GM12878 (cell line): ENCODE measurements around the gene DUSP22. TPM values are rescaled to one million over a fixed set of nuclear protein-coding genes. Genes with fewer than 3 reads are reported as not detected.

Experiments used
- ATAC-seq: fragments of 200-7000 bp; cut with Tn5 transposase; 3 replicates; pipeline ENCODE4 v1.9.1; 2020; ENCODE audit warnings: mild to moderate bottlenecking, moderate library complexity
- BruUV-seq: library from RNA; stranded (reverse); fragments of 400-500 nt; replicated peaks from 2 replicates; lab custom pipeline; 2021; lab: Mats Ljungman, UMichigan
- CTCF ChIA-PET: fragments of 300-600 bp; sonication (Branson Sonifier 250); formaldehyde crosslinking; extraction: SDS; loops from one replicate; lab custom pipeline; 2021; ENCODE audit warnings: inconsistent platforms; lab: Yijun Ruan, JAX
- POLR2A ChIA-PET: fragments of 350-600 bp; formaldehyde crosslinking; extraction: SDS; loops from one replicate; lab custom pipeline; 2021; ENCODE audit warnings: inconsistent platforms; lab: Charles Lee
- RAD21 ChIA-PET: fragments of 300-600 bp; sonication (Branson Sonifier 250); formaldehyde crosslinking; loops from one replicate; lab custom pipeline; 2023; ENCODE audit warnings: antibody characterized with exemption; ENCODE audit not compliant: unreplicated experiment; lab: Charles Lee
- SMC1A ChIA-PET: fragments of 300-600 bp; sonication (Branson Sonifier 250); formaldehyde crosslinking; loops from one replicate; lab custom pipeline; 2023; ENCODE audit not compliant: unreplicated experiment, uncharacterized antibody; lab: Charles Lee
- DNase-seq: peaks from one replicate; pipeline ENCODE4 v3.0.0-alpha.2; 2011; ENCODE audit warnings: low read depth, low spot score
- FAIRE-seq: peaks from 3 replicates; lab custom pipeline; 2011; peaks lifted over from hg19 to GRCh38; lab: Jason Lieb, UNC
- H2AFZ ChIP-seq: 2 replicates; pipeline ENCODE4 v1.6.0; 2011; ENCODE audit warnings: low read depth, low read length, control low read depth; ENCODE audit not compliant: control insufficient read depth
- H3K27ac ChIP-seq: 2 replicates; pipeline ENCODE4 v1.5.1; 2011; ENCODE audit warnings: control low read depth; ENCODE audit not compliant: control insufficient read depth, insufficient read depth
- H3K27me3 ChIP-seq, 2 experiments: replicated peaks in 1 of 2; 2 replicates each; pipeline versions ENCODE4 v1.6.0 to v1.6.1; 2011; ENCODE audit warnings: low read length in 1 of 2; ENCODE audit not compliant: control insufficient read depth in 2 of 2, insufficient read depth in 2 of 2
- H3K36me3 ChIP-seq, 2 experiments: 2 replicates each; pipeline ENCODE4 v1.5.1; 2011; ENCODE audit warnings: low read length in 1 of 2; ENCODE audit not compliant: control insufficient read depth in 2 of 2, insufficient read depth in 2 of 2
- H3K4me1 ChIP-seq: 2 replicates; pipeline ENCODE4 v1.6.1; 2011; ENCODE audit warnings: mild to moderate bottlenecking, low read length, moderate library complexity, mixed read lengths; ENCODE audit not compliant: control insufficient read depth, insufficient read depth
- H3K4me2 ChIP-seq: 2 replicates; pipeline ENCODE4 v1.6.0; 2011; ENCODE audit warnings: control low read depth; ENCODE audit not compliant: control insufficient read depth, insufficient read depth
- H3K4me3 ChIP-seq: fragments of 200-600 bp; sonication (generic); 2 replicates; pipeline ENCODE4 v1.5.1; 2016
- H3K79me2 ChIP-seq: 2 replicates; pipeline ENCODE4 v1.6.0; 2011; ENCODE audit warnings: low read length; ENCODE audit not compliant: control insufficient read depth, insufficient read depth
- H3K9ac ChIP-seq: 2 replicates; pipeline ENCODE4 v1.8.0; 2011; ENCODE audit warnings: low read length, control low read depth, mixed read lengths; ENCODE audit not compliant: control insufficient read depth, insufficient read depth
- H3K9me3 ChIP-seq: replicated peaks from 3 replicates; pipeline ENCODE4 v1.5.1; 2011; ENCODE audit warnings: mild to moderate bottlenecking, low read length; ENCODE audit not compliant: control insufficient read depth, insufficient read depth
- H4K20me1 ChIP-seq: 2 replicates; pipeline ENCODE4 v1.6.0; 2011; ENCODE audit not compliant: control insufficient read depth, insufficient read depth
- BCL3 ChIP-seq: IDR thresholded peaks from 2 replicates; pipeline ENCODE4 v1.6.1; 2011; ENCODE audit warnings: borderline replicate concordance, low read depth, mild to moderate bottlenecking, moderate library complexity, low read length; ENCODE audit not compliant: insufficient read depth, poor library complexity, severe bottlenecking
- EGR1 ChIP-seq, 2 experiments: IDR thresholded peaks; 1 replicate in 1 of 2; 2 replicates in 1 of 2; pipeline ENCODE4 v1.6.1; 2011 to 2012; ENCODE audit warnings: low read depth in 2 of 2, low read length in 2 of 2, borderline replicate concordance in 1 of 2, mild to moderate bottlenecking in 1 of 2, moderate library complexity in 1 of 2
- EP300 ChIP-seq, 2 experiments: fragments of 150-350 bp in 1 of 2; IDR thresholded peaks; 2 replicates each; pipeline ENCODE4 v1.6.1; 2011 to 2012; ENCODE audit warnings: low read depth in 2 of 2, low read length in 2 of 2, borderline replicate concordance in 1 of 2, improper control_type of control experiment in 1 of 2, inconsistent platforms in 1 of 2; ENCODE audit not compliant: control insufficient read depth in 1 of 2
- EZH2 ChIP-seq: IDR thresholded peaks from 2 replicates; pipeline ENCODE4 v1.6.1; 2012; ENCODE audit warnings: low read depth, mild to moderate bottlenecking, control low read depth, inconsistent platforms, low read length, borderline replicate concordance; ENCODE audit not compliant: control insufficient read depth
- FOS ChIP-seq: IDR thresholded peaks from 3 replicates; pipeline ENCODE4 v1.6.1; 2011; ENCODE audit warnings: borderline replicate concordance; ENCODE audit not compliant: insufficient read length; ENCODE audit errors: extremely low read depth
- LARP7 ChIP-seq: fragments of 450-650 bp; IDR thresholded peaks from 2 replicates; pipeline ENCODE4 v1.6.1; 2017; ENCODE audit warnings: mild to moderate bottlenecking
- MTA3 ChIP-seq: IDR thresholded peaks from 2 replicates; pipeline ENCODE4 v1.6.1; 2012; ENCODE audit warnings: low read length, inconsistent platforms, borderline replicate concordance
- NBN ChIP-seq: fragments of 450-650 bp; IDR thresholded peaks from 2 replicates; pipeline ENCODE4 v1.6.1; 2016
- NR2C1 ChIP-seq: fragments of 450-650 bp; IDR thresholded peaks from 2 replicates; pipeline ENCODE4 v1.6.1; 2017; ENCODE audit warnings: antibody characterized with exemption, mild to moderate bottlenecking, moderate library complexity
- RELA ChIP-seq: fragments of 450-650 bp; IDR thresholded peaks from 2 replicates; pipeline ENCODE4 v1.8.0; 2014; ENCODE audit warnings: borderline replicate concordance; ENCODE audit not compliant: partially characterized antibody
- TCF3 ChIP-seq: IDR thresholded peaks from 2 replicates; pipeline ENCODE4 v1.6.1; 2012; ENCODE audit warnings: low read depth, mild to moderate bottlenecking, low read length, borderline replicate concordance; ENCODE audit not compliant: insufficient read depth
- WGBS: methylation state at CpG from one replicate; pipeline ENCODE4 v1.1.6; 2016; ENCODE audit warnings: low lambda C conversion rate; ENCODE audit not compliant: insufficient replicate concordance, insufficient coverage; ENCODE audit errors: missing lambda C conversion rate; 5-methylcytosine and 5-hydroxymethylcytosine counted together
- in situ Hi-C: fragments of 300-500 bp; cut with MboI; formaldehyde crosslinking; loops from 9 replicates; pipeline ENCODE4 v1.14.3; 2018; ENCODE audit warnings: mixed read lengths
- intact Hi-C: fragments of 100-400 bp; cut with micrococcal nuclease; formaldehyde crosslinking; loops from one replicate; pipeline ENCODE4 v1.14.2; 2022; ENCODE audit not compliant: unreplicated experiment
- polyA plus RNA-seq, 11 experiments: library from polyadenylated mRNA; depleted of rRNA in 4 of 11; unstranded in 6 of 11; stranded (reverse) in 5 of 11; fragments of >200 nt; fragmentation: Nextera tagmentation in 4 of 11; fragmentation: Illumina TruSeq in 1 of 11; extraction: Ambion mirVana in 4 of 11; extraction: Trizol in 1 of 11; gene quantifications; 1 replicate in 1 of 11; 2 replicates in 10 of 11; pipeline versions ENCODE4 v1.2.1 to v1.2.3, GENCODE V29; 2011 to 2016; ENCODE audit warnings: inconsistent platforms in 2 of 11, missing spikeins in 2 of 11, low read depth in 1 of 11
- total RNA-seq, 4 experiments: library from RNA; depleted of rRNA in 3 of 4; stranded (reverse); fragments of >200 nt in 3 of 4; fragmentation: Illumina TruSeq in 1 of 4; extraction: Trizol in 1 of 4; gene quantifications; 2 replicates each; pipeline versions ENCODE4 v1.2.1 to v1.2.3, GENCODE V29; 2013 to 2021
- TF ChIP-seq, protein P1 (sequence below): fragments of 450-650 bp; IDR thresholded peaks from 2 replicates; pipeline ENCODE4 v1.6.1; 2017; ENCODE audit warnings: mild to moderate bottlenecking, moderate library complexity
- TF ChIP-seq, protein P2 (sequence below): fragments of 450-650 bp; IDR thresholded peaks from 2 replicates; pipeline ENCODE4 v1.6.1; 2017; ENCODE audit warnings: mild to moderate bottlenecking, moderate library complexity

The DUSP22 gene
- total and polyA plus RNA-seq, 10 of the 15 experiments (the other 5 are each of a cell fraction or from before 2014, with no cell fraction given), result 78.9 to 156 (median 107) TPM

DNA sequence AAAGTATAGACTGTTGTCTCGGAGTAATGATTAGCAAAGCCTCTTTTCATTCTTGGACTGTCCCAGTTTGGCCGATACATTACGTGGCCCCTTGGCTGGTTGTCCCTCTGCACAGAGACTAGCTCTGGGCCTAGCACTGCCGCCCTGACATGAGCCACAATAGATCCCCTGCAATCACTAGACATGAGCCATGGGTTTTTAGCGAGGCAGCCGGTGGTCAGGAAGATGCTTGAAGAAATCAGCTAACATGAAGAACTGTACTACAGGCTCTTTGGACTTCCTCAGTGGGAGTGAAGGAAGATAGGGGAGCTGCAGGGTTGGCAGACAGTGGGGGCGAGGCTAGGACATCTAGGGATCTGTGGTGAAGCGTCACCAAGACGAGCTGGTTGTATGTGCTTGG lies 11.0 kb downstream of the DUSP22 start:
- no peaks in the 10 kb centered on the region for H3K27me3 ChIP-seq
- POLR2A ChIA-PET, result interaction anchor here (0.8 to 4.3 kb wide), 4 partner anchors 10 to 90 kb away, joined by 3 to 20 read pairs (median 4); partner anchors contain the start of gene IRF4
- FAIRE-seq (no peak), DNase-seq (no peak), ATAC-seq (no peak)
- in situ Hi-C loops (no loop called here), intact Hi-C loops (no loop called here)
- SMC1A ChIA-PET, result interaction anchor here (0.8 to 1.7 kb wide), 9 partner anchors 9 to 87 kb away, joined by 3 to 9 read pairs (median 3); no protein-coding TSS in a partner anchor
- H3K4me1 ChIP-seq, result peaks cover 75% of the 10 kb centered on the region
- peaks cover 22 to 30% of the 10 kb centered on the region in 2 experiments for H3K36me3 ChIP-seq
- H3K27ac ChIP-seq, result no peak overlapping the region
- H3K4me2 ChIP-seq, result no peak overlapping the region
- no peaks in the 10 kb centered on the region for H3K9me3 ChIP-seq
- no peak overlapping the region for H2AFZ ChIP-seq
- no peak overlapping the region for H3K4me3 ChIP-seq
- no TSS peak for BruUV-seq
- H3K9ac ChIP-seq, result no peak overlapping the region
- H3K79me2 ChIP-seq, result peaks cover 85% of the 10 kb centered on the region
- RAD21 ChIA-PET, result interaction anchor here (1.3 to 1.5 kb wide), 4 partner anchors 10 to 36 kb away, joined by 3 to 7 read pairs (median 4); no protein-coding TSS in a partner anchor
- no peaks in the 10 kb centered on the region for H4K20me1 ChIP-seq
- WGBS, result 85% methylated on average over 9 of the region's 9 CpGs
- CTCF ChIA-PET, result interaction anchor here (0.9 to 1.6 kb wide), 6 partner anchors 10 to 74 kb away, joined by 3 to 6 read pairs (median 4); no protein-coding TSS in a partner anchor
- TF ChIP-seq EP300 (IDR thresholded peaks at IDR 0.05; ENCODE audit: borderline replicate concordance in 1 of 2, control insufficient read depth in 1 of 2, low read depth in 2 of 2, low read length in 2 of 2) (no peak), RELA (no peak), NR2C1 (no peak), LARP7 (0 out of 2 replicates have a peak, but pooled peaks have one; percentile 11), FOS (no peak), EGR1 (IDR thresholded peaks at IDR 0.05; ENCODE audit: borderline replicate concordance in 1 of 2, low read depth in 2 of 2, low read length in 2 of 2) (0 out of 3 replicates have a peak, but pooled peaks of 1 of the 2 experiments have one; percentile 16), BCL3 (peak; percentile 76), NBN (no peak), TCF3 (0 out of 2 replicates have a peak, but pooled peaks have one; percentile 19), MTA3 (no peak), EZH2 (no peak)
- TF ChIP-seq, protein P1, sequence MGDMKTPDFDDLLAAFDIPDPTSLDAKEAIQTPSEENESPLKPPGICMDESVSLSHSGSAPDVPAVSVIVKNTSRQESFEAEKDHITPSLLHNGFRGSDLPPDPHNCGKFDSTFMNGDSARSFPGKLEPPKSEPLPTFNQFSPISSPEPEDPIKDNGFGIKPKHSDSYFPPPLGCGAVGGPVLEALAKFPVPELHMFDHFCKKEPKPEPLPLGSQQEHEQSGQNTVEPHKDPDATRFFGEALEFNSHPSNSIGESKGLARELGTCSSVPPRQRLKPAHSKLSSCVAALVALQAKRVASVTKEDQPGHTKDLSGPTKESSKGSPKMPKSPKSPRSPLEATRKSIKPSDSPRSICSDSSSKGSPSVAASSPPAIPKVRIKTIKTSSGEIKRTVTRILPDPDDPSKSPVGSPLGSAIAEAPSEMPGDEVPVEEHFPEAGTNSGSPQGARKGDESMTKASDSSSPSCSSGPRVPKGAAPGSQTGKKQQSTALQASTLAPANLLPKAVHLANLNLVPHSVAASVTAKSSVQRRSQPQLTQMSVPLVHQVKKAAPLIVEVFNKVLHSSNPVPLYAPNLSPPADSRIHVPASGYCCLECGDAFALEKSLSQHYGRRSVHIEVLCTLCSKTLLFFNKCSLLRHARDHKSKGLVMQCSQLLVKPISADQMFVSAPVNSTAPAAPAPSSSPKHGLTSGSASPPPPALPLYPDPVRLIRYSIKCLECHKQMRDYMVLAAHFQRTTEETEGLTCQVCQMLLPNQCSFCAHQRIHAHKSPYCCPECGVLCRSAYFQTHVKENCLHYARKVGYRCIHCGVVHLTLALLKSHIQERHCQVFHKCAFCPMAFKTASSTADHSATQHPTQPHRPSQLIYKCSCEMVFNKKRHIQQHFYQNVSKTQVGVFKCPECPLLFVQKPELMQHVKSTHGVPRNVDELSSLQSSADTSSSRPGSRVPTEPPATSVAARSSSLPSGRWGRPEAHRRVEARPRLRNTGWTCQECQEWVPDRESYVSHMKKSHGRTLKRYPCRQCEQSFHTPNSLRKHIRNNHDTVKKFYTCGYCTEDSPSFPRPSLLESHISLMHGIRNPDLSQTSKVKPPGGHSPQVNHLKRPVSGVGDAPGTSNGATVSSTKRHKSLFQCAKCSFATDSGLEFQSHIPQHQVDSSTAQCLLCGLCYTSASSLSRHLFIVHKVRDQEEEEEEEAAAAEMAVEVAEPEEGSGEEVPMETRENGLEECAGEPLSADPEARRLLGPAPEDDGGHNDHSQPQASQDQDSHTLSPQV, result no peak
- TF ChIP-seq, protein P2, sequence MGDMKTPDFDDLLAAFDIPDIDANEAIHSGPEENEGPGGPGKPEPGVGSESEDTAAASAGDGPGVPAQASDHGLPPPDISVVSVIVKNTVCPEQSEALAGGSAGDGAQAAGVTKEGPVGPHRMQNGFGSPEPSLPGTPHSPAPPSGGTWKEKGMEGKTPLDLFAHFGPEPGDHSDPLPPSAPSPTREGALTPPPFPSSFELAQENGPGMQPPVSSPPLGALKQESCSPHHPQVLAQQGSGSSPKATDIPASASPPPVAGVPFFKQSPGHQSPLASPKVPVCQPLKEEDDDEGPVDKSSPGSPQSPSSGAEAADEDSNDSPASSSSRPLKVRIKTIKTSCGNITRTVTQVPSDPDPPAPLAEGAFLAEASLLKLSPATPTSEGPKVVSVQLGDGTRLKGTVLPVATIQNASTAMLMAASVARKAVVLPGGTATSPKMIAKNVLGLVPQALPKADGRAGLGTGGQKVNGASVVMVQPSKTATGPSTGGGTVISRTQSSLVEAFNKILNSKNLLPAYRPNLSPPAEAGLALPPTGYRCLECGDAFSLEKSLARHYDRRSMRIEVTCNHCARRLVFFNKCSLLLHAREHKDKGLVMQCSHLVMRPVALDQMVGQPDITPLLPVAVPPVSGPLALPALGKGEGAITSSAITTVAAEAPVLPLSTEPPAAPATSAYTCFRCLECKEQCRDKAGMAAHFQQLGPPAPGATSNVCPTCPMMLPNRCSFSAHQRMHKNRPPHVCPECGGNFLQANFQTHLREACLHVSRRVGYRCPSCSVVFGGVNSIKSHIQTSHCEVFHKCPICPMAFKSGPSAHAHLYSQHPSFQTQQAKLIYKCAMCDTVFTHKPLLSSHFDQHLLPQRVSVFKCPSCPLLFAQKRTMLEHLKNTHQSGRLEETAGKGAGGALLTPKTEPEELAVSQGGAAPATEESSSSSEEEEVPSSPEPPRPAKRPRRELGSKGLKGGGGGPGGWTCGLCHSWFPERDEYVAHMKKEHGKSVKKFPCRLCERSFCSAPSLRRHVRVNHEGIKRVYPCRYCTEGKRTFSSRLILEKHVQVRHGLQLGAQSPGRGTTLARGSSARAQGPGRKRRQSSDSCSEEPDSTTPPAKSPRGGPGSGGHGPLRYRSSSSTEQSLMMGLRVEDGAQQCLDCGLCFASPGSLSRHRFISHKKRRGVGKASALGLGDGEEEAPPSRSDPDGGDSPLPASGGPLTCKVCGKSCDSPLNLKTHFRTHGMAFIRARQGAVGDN, result no peak
